ENCODE measurements around the gene ABI1.
"Not testable (repeated sequence)": the region's sequence is repeated elsewhere in the genome, so short reads cannot be mapped to it uniquely, and the experiment has no call there.

ABI1 gene

GRCh38 chr10:26860443-26861204 is at the start of gene ABI1:
Gene ABI1, minus strand, starts transcription at chr10:26860958. Its CDS starts 95 bp downstream, at chr10:26860863.
- DNase-seq (ENCODE audit: low read depth in 3 of 3, low spot score in 1 of 3) = peak; percentile 91 to 98 (median 98)

GRCh38 chr10:26909753-26910152 is 49.0 kb upstream of the ABI1 start:
- DNase-seq (ENCODE audit: low read depth in 3 of 3, low spot score in 1 of 3) = no peak

DNA sequence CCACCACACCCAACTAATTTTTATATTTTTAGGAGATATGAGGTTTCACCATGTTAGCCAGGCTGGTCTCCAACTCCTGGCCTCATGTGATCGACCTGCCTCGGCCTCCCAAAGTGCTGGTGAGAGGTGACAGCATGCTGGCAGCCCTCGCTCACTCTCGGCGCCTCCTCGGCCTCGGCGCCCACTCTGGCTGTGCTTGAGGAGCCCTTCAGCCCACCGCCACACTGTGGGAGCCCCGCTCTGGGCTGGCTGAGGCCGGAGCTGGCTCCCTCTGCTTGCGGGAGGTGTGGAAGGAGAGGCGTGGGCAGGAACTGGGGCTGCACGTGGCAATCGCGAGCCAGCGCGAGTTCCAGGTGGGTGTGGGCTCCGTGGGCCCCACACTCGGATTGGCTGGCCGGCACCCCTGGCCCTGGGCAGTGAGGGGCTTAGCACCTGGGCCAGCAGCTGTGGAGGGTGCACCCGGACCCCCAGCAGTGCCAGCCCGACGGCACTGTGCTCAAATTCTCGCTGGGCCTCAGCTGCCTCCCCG is 44.6 kb upstream of the ABI1 start:
- DNase-seq (ENCODE audit: low read depth in 3 of 3, low spot score in 1 of 3) = not testable (repeated sequence)

DNA sequence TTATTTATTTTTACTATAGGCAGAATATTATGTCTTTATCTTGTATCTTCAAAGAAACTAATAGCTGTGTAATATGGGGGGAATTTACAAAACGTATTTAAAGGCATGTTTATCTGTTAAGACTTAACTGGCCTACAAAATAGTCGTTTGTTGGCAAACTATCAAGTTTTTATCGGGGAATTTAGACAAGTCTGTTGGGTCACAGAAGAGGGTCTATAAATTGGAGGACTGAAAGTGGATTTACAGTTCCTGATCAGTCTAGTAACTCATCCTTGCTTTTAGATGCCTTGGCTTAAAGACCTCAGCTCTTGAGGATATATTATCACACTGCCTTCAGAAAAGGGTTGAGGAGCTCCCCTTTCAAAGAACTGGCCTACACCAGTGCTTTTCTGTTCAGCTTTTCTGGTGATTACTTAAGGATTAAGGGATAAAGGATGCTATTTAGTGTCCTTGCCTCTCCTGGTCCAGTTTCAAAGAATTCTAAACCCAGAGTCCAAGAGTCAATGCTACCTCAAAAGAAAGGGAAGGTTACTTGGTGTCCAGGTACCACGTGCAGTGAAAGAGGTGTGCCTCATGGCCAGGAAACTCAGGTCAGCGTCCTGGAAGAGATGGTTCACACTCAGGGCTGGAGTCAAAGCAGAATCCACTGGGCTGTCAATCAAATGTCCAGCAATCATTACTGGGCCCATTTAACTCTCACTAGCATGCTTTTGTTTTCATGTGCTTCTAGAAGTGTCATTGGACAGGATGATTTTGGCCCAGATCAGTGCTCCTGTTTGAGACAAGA is 42.9 kb upstream of the ABI1 start:
- no peak for DNase-seq (ENCODE audit: low read depth in 3 of 3, low spot score in 1 of 3)

GRCh38 chr10:26892306-26892923 is 31.7 kb upstream of the ABI1 start:
- DNase-seq (ENCODE audit: low read depth in 3 of 3, low spot score in 1 of 3) = not testable (repeated sequence)

DNA sequence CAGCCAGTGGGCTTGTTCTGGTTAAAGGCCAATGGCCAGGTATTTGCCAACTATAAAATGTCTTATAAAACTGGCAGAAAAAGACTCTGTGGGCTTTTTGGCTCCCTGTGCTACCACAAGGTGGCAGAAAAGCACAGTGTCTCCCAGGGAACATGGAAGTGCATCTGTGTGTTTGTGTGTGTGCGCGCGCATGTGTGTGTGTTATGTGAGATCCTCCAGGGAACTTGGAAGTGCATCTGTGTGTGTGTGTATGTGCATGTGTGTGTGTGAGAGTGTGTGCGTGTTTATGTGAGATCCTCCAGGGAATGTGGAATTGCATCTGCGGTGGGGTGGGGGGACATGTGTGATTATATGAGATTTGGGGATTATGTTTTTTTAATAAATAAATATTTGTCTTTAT is 30.2 kb upstream of the ABI1 start:
- DNase-seq (ENCODE audit: low read depth in 3 of 3, low spot score in 1 of 3) = no peak

- no peak for DNase-seq (ENCODE audit: low read depth in 3 of 3, low spot score in 1 of 3)
Measured at GRCh38 chr10:26887611-26888215, 27.0 kb upstream of the ABI1 start.

GRCh38 chr10:26881600-26882331 is 21.0 kb upstream of the ABI1 start:
- no peak for DNase-seq (ENCODE audit: low read depth in 3 of 3, low spot score in 1 of 3)

DNA sequence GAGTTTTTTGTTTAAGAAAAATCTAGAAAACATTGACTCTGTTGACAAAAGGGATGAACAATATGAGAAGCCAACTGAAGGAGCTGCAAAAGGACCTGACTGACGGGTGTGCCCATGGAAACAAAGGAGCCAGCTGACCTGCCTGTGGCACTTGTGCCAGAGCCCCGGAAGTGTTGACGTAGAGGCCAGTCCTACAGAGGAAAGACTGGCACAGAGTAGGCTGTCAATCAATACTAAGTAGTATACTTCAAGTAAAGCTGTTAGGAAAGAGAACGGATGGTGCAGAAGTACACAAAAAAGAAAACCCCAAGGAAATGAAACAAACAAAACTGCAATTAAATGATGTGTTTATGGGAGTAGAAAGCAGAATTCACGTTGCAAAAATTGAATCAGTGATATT is 19.0 kb upstream of the ABI1 start:
- no peak for DNase-seq (ENCODE audit: low read depth in 3 of 3, low spot score in 1 of 3)

- no peak for DNase-seq (ENCODE audit: low read depth in 3 of 3, low spot score in 1 of 3)
Measured at GRCh38 chr10:26870766-26871165, 10.0 kb upstream of the ABI1 start.

- DNase-seq (ENCODE audit: low read depth in 3 of 3, low spot score in 1 of 3) = no peak
Measured at GRCh38 chr10:26869528-26869927, 8.8 kb upstream of the ABI1 start.

DNA sequence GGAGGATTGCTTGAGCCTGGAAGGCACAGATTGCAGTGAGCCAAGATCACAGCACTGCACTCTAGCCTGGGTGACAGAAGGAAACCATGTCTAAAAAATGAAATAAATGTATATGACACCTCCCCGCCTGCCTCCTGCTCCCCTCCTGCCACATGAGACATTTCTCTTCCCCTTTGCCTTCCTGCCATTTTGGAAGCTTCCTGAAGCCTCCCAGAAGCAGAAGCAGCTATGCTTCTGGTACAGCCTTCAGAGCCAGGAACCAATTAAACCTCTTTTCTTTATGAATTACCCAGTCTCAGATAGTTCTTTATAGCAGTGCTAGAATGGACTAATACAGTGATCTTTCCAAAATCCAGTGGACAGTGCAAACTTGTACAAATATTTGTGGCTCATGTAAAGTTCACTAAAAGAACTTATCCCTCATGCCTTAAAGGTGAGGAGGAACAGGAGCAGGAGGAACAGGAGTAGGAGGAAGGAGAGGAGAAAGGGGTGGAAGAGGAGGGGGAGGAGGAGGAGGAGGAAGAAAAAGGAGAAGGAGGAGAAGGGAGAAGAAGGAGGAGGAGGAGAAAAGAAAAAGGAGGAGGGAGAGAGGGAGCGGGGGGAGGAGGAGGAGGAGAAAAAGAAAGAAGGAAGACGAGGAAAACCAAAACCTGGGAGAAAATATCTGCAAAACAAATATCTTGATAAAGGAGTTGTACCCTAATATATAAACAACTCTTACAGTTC is 2.8 kb upstream of the ABI1 start:
- no peak for DNase-seq (ENCODE audit: low read depth in 3 of 3, low spot score in 1 of 3)

DNA sequence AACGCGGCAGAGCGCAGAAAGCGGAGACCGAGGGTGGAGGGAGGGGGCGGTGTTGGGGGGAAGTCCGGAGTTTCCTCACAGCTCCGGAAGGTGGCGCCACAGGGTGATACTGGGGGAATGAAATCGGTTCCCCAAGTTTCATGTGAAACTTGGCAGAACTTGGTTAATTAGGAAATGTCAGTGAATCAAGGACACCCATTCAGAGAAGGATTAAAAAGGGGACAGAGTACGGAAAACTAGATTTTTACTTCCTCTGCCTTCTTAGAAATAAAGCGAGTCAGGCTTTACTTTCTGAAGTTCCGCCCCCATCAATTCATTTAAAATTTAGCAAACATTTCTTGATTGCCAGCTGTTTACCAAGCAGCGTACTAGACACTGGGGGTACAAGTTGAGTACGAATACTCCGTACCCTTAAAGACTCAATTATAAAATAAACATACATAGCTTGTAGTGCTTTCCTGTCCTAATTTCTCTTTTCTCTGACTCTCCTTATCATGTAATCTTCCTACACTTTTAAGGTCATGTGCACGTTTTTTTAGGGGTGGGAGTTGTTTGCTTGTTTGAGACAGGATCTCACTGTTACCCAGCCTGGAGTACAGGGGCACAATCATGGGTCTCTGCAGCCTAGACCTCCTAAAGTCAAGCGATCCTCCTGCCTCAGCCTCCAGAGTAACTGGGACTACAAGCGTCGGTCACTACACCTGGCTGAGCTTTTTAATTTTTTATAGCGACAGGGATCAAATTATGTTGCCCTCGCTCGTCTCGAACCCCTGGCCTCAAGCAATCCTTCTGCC is 644 bp upstream of the ABI1 start:
- DNase-seq (ENCODE audit: low read depth in 3 of 3, low spot score in 1 of 3) = no peak

GRCh38 chr10:26860102-26860442 is 686 bp downstream of the ABI1 start:
- DNase-seq (ENCODE audit: low read depth in 3 of 3, low spot score in 1 of 3) = peak; percentile 3 to 21 (median 11)

- no peak for DNase-seq (ENCODE audit: low read depth in 3 of 3, low spot score in 1 of 3)
Measured at GRCh38 chr10:26859241-26860101, 1.3 kb downstream of the ABI1 start.

GRCh38 chr10:26858707-26859034 is 2.1 kb downstream of the ABI1 start:
- DNase-seq (ENCODE audit: low read depth in 3 of 3, low spot score in 1 of 3) = no peak

DNA sequence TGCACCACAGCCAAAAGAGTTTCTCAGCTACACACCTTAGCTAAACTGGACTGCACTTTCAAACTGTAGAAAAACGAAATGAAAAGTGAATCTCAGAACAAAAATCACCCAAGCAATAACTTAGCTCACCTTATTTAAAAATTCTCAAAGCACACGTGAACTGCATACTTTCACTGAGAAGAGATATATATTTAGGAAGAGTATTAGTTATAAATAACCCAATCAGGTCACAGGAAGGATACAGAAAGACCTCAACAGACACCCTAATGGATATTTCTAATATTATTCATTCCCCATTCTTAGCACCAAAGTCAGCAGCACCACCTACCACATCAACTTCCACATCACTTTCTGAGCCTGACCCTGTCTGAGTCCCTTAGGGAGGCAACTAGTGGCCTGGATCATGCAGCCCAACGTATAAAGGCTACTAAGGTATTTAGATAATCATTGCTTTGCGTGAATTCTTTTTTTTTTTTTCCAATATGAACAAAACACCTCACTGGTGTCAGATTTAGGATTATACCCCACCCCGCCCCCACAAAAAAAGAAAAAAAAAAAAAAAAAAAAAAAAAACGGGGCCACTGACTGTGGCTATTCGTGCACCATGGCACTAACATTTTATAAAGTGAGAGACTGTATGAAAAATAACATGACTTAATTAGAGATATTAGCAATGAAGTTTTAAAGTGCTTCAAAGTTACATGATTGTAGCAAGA is 2.6 kb downstream of the ABI1 start:
- no peak for DNase-seq (ENCODE audit: low read depth in 3 of 3, low spot score in 1 of 3)

DNA sequence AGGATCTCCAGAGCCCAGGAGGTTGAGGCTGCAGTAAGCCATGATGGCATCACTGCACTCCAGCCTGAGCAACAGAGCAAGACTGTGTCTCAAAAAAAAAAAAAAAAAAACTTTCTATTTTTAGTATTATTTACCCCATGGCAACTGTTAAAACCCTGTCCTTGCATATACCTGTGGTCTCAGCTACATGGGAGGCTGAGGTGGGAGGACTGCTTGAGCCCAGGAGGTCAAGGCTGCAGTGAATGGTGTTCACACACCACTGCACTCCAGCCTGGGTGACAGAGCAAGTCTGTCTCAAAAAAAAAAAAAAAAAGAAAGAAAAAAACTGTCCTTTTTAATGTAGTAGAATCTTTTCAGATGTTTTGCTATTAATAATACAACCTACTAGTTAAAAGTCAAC is 3.2 kb downstream of the ABI1 start:
- not testable (repeated sequence) for DNase-seq (ENCODE audit: low read depth in 3 of 3, low spot score in 1 of 3)

Data from stimulated activated CD4-positive, alpha-beta T cell treated with anti-CD3 and anti-CD28 coated beads, TNF-alpha, amount 100 ng/mL, for 1 hour (primary cell).